GM18909 (cell line): ENCODE results near the gene EMC6.

Source experiments
- ATAC-seq: cut with Tn5 transposase; IDR thresholded peaks from one replicate; pipeline ENCODE4 v1.9.1; 2021; ENCODE audit warnings: mild to moderate bottlenecking; ENCODE audit not compliant: unreplicated experiment, poor library complexity

The EMC6 gene

DNA sequence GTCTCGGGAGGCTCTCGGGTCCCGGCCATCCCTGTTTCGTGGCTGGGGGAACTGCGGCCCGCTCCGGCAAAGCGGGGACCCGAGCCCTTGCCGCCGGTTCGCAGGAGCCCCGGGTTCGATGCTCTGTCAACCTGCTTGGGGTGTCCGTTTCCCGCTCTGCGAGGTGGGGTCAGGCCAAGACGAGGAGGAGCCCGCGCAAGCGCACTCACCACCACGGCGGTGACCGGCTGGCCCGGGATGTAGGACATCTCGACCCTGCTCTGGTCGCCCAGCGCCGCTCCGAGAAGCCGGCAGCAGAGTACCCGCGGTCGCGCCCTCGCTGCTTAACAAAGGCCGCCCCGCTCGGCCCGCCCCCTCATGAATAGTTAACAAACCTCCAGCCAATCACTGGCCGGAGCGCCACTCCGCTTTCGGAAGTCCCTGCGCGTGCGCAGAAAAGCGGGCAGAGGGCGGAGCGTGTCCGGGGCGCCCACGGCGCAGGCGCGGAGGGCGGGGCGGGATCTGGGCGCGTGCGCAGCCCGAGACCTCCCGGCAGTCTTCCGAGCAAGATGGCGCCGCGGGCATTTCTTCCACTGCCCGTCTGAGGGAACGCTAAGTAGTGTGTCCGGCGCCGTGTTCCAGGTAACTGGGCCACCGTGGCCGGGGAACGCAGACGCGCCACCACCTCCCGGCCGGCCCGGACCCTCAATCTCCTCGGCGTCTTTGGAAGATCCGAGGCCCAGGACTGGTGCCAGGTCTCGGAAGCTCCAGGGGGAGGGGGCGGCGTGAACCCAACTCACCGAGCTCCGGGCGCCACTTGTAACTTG lies at the start of gene EMC6, which contains the start of gene TAX1BP3:
EMC6 (plus strand) TSS at position 534 of the 806 bp plus-strand sequence. CDS start 335 bp downstream, outside the sequence.
TAX1BP3 (minus strand) TSS at position 300 of the 806 bp plus-strand sequence; CDS start at position 248, 52 bp downstream.
- ATAC-seq = peak; percentile 87

DNA sequence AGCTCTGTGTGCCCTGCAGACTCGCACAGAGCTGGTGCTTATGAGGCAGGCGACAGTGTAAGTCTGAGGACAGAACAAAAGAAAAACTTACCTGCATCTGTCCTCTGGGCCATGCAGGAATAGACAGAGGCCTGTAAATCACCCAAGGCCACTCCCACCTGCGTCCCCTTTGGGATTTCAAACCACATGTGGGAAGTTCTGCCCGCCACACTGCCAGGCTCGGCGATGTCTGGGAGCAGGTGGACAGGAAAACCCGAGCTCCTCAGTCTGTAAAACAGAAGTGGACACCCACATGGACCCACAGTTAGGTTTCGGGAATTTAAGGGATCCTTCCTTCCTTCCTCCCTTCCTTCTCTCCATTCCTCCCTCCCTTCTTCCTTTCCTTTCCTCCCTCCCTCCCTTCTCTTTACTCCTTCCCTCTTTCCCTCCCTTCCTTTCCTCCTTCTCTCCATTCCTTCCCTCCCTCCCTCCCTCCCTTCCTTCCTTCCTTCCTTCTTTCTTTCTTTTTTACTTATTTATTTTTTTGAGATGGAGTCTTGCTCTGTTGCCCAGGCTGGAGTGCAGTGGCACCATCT lies 47.4 kb upstream of the EMC6 start:
- ATAC-seq = no peak

DNA sequence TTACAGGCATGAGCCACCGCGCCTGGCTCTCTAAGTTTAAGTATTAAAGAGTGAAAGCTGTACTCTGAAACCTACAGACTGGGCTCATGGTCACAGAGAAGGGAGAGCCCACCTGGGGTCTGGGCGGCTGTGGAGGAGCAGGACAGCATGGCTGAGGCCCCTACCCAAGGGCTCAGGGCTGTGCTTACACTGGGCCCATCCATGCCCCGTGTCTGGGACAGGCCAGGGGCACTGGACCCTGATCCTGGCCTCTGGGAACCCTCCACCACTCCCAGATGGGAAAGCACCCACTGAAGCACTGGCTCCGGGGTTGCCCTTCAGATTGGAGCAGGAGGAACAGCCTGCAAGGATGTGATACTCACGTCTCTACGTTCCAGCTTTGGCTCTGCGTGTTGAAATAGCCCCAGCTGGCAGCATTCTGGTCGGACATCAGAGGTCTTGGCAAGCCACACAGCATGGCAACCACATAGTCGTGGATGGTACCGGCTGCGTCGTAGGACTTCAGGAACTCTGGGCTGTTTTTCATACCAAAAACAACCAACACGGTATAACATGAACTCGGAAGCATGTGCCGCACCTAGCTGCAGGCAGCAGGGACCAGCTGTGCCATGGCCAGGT lies 45.5 kb upstream of the EMC6 start:
- no peak for ATAC-seq

- ATAC-seq = no peak
Measured at GRCh38 chr17:3626831-3627768, 41.5 kb upstream of the EMC6 start.

- no peak for ATAC-seq
Measured at GRCh38 chr17:3627769-3628167, 40.8 kb upstream of the EMC6 start.

- ATAC-seq = no peak
Measured at GRCh38 chr17:3630781-3631180, 37.8 kb upstream of the EMC6 start.

DNA sequence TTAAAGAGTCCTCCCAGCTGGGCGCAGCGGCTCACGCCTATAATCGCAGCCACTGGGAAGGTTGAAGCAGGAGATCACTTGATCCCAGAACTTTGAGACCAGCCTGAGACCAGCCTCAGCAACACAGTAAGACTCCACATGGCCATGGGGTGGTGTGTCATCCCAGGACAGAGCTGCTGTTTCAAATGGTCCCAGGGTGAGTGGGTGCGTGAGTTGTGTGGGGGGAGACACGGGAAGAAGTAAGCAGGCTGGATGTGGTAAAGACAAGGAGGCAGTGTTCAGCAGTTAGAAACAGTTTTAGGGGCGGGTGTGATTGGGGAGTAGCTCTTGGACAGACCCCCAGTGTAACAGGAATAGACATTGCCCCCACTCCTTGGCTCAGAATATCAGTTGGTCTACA lies 36.3 kb upstream of the EMC6 start:
- no peak for ATAC-seq

DNA sequence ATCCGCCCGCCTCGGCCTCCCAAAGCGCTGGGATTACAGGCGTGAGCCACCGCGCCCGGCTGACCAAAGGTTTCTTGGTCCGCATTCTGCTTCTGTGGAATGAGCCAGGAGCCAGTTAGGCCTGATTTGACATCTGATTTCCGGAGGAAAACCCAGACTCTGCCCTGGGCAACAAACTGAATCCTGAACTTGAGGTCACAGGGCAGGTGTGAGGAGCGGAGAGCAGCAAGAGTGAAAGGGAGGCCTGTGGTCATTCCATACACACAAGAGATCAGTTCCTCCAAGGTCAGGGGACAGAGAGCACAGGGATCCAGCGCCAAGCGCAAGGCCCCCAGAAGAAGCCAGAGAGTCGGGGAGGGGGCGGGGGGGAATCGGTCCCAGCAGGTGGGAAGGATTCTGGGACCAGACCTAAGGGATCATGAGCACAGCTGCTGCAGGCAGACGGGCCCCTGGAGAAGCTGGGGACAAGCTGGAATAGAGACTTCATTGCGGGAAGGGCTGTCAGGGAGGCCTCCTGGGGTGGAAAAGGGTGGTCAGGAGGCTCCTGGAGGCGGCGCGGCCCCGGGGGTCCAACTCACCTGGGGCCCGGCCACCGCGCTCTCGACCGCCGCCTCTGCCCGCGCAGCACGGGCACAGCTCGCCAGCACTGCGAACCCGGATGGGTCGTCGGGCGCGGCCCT lies 33.0 kb upstream of the EMC6 start:
- no peak for ATAC-seq

DNA sequence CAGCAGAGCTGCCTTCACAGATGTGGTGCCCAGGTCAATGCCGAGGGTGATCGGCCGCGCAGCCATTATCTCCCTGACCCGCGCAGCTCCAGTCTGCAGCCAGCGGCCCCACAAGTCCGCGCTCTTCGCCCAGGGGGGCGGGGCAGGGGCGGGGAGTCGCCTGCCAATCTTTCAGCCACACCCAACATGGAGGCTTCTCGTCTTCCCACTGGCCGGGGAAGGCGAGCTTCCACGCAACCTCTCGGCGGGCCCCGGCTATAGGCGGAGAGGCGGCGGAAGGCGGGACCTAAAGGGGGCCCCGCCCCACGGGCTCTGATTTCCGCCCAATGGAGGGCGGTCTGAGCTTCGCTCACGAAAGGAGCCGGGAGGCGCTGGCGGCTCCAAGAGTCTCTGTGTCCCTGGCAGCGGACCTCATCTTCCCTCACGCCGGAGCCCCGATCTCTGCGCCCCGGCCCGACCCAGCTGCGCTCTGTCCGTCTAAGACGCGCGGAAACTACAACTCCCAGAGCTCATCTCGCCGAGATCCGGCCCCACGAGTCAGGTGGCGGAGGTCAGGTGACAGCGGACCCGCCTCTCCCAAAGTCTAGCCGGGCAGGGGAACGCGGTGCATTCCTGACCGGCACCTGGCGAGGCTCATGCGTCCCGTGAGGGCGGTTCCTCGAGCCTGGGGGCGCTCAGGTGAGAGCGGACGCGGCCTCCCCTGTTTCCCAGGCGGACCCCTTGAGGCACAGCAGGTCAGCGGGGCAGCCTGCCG lies 32.3 kb upstream of the EMC6 start, which contains the start of the genes CTNS and SHPK:
CTNS (plus strand) TSS at position 607 of the 754 bp plus-strand sequence. CDS start 3,447 bp downstream, outside the sequence.
SHPK (minus strand) TSS at position 97 of the 754 bp plus-strand sequence; CDS start at position 66, 31 bp downstream.
- ATAC-seq = peak; percentile 94

DNA sequence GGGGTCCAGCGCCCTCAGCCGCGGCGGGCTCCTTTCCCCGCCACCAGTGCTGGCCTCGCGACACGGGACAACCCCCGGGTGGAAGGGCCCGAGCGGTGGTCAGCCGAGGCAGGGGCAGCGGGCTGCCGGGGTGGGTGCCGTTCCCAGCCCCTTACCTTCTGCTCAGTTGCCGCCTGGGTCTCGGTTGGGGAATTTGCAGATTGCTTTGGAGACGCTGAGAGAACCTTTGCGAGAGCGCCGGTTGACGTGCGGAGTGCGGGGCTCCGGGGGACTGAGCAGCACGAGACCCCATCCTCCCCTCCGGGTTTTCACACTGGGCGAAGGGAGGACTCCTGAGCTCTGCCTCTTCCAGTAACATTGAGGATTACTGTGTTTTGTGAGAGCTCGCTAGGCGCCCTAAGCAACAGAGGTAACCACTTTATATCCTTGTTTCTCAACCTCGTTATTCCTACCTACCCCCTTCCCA lies 31.7 kb upstream of the EMC6 start:
- ATAC-seq = peak; percentile 17

DNA sequence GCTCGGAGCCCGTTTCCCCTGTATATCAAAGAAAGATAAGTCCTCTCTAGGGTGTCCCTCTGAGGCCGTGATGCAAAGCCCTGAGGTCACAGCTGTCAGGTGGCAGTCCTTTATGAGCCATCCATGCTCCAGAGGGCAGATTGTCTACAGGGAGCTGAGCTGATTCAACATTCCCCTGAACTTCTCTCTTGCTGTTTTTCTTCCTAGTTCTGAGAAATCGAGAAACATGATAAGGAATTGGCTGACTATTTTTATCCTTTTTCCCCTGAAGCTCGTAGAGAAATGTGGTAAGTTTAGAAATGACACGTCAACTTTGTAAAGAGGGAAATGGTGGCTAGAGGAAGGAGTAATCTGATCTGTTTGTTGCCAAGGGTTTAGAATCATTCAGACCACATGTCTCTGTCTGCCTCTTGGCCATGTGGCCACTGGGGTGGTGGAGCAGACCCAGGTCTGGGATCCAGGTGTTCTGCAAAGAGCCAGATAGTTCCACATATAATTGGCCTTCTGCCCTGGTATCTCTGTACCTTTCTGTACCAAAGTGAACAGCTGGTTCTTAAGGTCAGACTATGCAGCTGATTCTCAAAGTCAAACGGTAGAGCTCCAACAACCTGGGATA lies 28.5 kb upstream of the EMC6 start:
- no peak for ATAC-seq

DNA sequence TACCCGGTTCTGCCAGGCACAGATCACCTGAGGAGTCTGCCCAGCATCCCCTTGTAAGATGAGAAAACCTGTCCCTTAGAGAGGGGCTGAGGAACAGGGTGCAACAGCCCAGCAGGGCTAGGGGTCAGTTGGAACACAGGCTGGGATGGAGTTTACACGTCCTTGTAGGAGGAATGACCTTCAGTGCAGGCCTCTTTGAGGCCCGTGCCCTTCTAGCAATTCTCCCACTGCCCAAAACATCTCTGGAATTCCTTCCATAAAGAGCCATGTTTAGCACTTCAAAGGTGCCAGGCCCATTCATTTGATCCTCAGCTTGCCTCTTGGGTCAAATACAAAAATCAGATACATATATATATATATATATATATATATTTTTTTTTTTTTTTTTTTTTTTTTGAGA lies 27.6 kb upstream of the EMC6 start:
- ATAC-seq = no peak

DNA sequence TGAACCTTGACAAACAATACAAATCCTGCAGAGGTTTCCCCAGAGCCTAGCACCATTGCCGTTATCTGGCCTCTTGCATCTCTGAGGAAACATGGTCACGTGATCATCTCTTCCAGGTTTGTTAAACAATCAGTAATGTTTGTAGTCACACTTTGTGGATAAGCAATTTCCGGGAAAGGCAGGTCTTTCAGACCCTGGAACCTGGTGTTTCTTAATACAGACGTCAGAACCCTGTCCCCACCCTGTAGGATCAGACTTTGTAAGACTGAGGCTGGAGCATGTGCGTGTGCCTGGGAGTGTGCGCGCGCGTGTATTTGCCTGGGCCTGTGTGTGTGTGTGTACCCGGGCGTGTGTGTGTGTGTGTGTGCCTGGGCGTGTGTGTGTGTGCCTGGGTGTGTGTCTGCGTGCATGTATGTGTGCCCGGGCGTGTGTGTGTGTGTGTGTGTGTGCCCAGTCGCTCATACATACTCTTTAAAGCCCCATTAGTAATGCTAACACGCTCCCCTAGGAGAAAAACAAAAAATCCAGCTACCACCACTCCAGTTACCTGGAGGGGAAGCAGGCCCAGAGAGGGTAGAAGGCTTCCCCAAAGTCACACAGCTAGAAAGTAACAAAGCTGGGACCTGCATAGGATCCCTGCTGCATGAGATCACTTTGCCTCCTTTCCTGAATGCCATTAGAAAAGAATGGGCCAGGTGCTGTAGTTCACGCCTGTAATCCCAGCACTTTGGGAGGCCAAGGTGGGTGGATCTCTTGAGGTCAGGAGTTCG lies 26.7 kb upstream of the EMC6 start:
- no peak for ATAC-seq

DNA sequence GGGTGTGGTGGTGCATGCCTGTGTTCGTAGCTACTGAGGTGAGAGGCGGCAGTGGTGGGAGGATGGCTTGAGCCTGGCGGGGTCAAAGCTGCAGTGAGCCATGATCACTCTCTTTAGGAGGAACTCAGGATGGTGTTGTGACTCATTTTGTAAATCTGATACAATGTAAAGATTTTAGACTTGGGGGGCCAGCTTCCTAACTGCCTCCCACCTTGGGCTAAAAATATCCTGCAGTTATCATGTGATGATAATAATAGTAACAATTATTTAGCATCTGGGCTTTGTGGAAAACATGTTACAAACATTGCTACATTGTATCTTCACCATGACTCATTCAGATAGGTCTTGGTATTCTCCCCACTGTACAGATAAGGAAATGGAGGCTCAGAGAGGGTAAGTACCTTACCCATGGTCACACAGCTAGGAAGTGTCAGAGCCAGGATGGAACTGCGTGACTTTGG lies 24.7 kb upstream of the EMC6 start:
- ATAC-seq = no peak

- ATAC-seq = no peak
Measured at GRCh38 chr17:3645310-3645709, 23.3 kb upstream of the EMC6 start.

DNA sequence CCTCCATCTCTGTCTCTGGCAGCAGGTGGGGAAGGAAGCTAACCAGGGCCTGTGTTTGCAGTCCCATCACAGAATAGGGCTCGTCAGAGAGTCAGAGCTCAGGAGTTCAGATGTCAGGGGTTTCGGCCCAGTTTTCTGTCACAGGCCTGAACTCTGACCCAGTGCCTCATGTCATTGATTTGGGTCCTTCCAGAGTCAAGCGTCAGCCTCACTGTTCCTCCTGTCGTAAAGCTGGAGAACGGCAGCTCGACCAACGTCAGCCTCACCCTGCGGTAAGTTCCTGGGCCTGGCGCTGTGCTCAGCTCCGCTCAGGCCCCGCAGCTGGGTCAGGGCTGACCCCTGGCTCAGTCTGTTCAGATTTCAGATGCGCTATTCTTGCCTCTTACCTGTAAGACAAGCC lies 21.4 kb upstream of the EMC6 start:
- ATAC-seq = no peak

GRCh38 chr17:3647769-3648555 lies 20.6 kb upstream of the EMC6 start:
- ATAC-seq = no peak
